NCI-H226 (cell line): ENCODE measurements around the gene DLST.
A peak's percentile ranks its signal among the peaks of the same experiment; 100 is the strongest.

Experiments used
- DNase-seq: peaks from one replicate; pipeline ENCODE4 v3.0.0-alpha.2; 2015

Gene DLST

DNA sequence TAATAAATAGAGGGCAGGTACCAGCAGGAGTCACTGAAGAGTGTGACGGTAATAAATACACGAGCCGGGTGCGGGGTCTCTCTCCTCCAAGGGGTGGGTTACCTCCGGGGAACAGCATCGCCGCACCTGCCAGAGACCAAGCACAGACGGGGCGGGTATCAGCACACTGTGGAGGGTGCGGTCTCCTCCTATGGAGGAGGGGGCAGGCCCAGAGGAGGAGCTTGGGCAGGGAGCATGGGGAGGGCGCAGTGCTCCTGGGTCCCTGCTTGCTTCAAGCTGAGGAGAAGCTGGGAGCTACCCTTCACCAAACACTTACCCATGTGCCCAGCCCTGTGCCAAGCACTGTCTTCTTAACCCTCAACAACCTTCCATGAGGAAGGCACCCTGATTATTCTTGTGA, 60.9 kb downstream of the DLST start:
- no peak for DNase-seq

GRCh38 chr14:74945261-74945851, 63.6 kb downstream of the DLST start:
- no peak for DNase-seq

GRCh38 chr14:74945852-74946658, 64.3 kb downstream of the DLST start:
- peak; percentile 58 for DNase-seq

DNA sequence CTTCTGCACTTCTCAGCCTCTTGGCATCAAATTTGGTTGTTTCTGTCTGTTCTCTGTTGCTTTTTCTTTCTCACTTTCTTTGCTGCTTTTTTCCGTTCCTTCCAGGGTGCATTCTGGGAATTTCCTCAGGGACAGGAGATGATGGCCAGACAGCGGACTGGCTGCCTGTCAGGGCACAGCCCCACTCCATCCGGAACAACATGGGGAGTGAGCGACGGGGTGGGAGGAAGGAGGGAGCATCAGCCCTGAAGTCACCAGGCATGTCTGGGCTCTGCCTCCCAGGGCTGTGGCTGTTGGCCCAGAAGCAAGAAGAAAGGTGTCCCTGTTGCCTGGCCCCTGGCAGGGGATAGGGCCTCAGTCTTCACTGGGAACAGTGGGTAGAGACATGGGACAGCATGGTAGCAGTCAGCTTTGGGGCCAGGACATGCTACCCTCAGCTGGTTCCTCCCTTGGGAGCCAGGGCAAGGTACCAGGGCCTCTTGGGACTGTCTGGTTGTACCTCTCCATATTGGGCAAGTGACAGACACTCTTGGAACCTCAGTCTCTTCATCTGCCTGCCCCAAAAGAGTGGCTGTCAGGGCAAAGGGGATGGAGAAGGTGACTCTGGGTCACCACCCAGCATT, 65.1 kb downstream of the DLST start:
- no peak for DNase-seq

GRCh38 chr14:74947353-74948227, 65.9 kb downstream of the DLST start:
- DNase-seq, result no peak

DNA sequence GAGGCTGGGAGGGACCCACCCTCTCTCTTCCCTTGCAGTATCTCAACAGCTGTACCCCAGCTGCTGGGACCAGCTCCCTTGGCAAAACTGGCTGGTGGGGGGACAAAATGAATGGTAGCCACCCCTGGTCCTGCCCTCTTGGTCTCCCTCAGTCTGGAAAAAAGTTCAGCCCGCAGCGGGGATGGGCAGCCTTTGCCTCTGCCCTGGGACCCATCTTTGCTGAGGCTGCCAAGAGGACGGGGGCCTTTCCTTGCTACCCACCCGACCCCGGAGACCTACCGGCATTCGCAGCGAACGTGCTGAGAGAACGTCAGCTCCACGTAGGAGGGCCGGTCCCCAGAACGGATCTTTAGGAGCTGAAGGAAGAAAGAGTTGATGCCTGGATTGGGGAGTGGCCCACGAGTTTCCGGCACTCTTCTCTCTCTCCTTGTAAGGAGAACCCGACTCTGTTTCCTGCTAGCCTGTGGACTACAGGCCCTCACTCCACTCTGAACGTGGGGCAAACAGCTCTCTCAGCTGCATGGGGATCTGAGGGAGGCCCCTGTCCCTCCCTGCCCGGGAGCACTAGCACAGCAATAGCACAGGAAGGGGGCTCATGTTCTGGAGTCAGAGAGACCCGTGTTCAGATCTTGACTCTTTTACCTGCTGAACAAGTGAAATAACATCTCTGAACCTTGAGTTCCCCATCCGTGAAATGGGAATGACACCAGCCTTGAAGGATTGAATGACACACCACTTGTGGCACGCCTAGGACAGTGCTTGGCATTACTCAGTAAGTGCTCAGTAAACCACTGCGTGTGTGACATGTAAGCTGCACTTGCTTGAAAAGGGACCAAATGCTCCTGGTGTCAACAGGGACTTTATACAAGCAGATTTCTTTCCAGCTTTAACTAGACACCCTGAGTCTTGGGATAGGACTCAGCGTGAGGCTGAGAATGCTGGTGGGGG, 66.8 kb downstream of the DLST start:
- no peak for DNase-seq

- DNase-seq, result no peak
These were observed 67.5 kb downstream of the DLST start for GRCh38 chr14:74949191-74949601.

DNA sequence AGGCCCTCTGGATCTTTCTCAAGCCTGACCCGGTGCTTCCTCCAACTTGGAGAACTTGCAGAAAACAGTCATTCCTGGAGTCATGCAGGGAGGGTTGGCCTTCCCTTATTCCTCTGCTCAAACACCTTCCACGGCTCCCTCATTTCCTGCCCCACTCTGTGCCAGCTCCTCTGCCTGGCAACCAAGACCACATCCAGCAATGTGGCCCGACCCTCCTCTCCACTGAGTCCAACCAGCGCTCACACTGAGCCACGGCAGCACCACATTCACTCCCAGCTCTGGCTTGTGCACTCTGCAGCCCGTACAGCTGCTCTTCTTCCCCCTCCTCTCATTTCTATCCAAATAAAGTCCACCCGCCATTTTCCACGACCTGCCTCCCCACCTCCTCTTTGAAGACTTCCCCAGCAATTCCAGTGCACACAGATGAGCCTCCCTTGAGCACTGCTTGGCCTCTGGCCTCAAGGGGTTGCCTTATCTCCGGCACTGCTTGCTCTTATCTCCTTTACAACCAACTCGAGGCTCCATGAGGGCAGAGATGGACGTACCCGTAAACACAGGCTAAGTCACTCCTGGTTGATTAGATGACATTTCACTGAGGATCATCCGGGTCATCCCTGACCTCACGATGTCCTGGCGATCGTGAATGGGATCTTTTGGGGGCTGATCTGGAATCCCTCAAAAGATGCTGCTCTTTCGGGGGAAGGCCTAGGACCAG, 68.3 kb downstream of the DLST start:
- DNase-seq, result no peak

DNA sequence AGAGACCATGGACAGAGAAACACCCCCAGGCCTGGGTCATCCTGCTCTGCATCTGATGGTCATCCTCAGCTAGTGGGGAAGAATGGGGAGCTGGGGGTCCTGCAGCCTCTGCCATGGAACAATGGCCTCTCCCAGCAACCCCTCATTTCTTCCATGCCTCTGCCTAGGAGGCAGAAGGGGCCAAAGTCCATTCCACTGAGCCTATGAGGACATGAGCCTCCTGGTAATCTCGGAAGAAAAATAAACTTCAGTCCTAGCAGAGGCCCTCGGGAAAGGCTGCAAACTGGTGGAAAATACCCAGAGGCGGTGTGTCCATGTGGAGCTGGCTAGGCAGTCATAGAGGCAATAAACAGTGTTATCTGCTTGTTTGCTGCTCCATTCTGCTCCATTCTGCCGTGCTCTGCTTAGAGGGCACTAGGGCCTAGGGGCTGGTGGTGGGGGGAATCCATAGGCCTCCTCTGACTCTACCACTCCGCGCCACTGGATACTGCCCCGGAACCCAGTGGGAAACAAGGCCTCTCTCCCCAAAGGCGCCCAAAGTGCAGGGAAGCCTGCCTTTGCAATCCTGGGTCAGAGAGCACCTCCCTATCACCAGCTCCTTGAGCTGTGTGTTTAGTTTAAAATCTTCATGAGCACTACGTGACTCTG, 69.2 kb downstream of the DLST start:
- no peak for DNase-seq

DNA sequence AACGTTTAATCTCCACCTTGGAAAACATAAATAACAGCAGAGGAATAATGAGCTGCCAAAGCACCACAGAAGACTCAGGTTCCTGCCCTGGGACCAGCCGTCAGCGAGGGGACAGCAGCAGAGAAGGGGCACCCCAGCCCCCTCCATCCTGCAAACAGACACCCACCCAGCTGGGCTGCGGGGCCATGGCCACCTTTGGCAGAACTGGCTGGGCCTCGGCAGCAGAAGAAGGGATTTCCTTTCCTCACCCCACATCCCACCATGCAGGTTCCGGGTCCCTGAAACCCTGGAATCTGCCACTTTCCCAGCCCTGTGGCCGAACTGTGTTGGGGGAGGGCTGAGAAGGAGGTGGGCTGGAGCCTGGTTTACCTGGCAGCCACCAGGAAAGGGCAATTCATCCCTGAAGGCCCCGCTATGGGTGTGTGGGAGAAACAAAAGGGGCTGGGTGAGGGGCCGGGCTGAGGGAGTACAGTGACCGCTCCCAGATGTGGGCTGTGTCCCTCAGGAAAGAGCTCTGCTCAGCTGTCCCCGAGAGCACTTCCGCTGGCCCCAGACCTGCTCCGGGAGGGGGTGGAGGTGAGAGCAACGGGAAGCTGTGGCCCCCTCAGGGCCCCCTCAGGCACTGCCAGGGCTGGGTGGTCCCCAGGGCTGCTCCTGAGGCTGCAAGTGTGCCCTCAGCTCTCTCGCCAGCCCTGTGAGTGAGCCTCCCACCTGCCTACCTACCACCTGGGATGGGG, 69.9 kb downstream of the DLST start:
- no peak for DNase-seq

GRCh38 chr14:74952180-74952665, 70.5 kb downstream of the DLST start:
- DNase-seq, result no peak

- no peak for DNase-seq
These were observed 71.2 kb downstream of the DLST start for GRCh38 chr14:74952697-74953484.
